Measurements from ENCODE around the gene PLEK.
A peak's percentile ranks its signal among the peaks of the same experiment; 100 is the strongest.

The PLEK gene

GRCh38 chr2:68320118-68320641 is 44.9 kb upstream of the PLEK start:
- H3K27ac ChIP-seq, result peak overlapping the region; percentile 87 to 91
- H3K4me3 ChIP-seq, result peak overlapping the region; percentile 80 to 98
- H3K9me3 ChIP-seq, result no peaks in the 10 kb centered on the region
- no peak for TF ChIP-seq CTCF (IDR thresholded peaks at IDR 0.05)
- DNase-seq, result peak in 1 of 2 donors; percentile 25
- intact Hi-C loops (cut with DNase I; ENCODE audit: low total_unique reads), result no loop called here
- peaks cover 0 to 4% (median 0%) of the 10 kb centered on the region in 3 donors for H3K36me3 ChIP-seq
- H3K4me1 ChIP-seq, result peaks cover 0 to 18% (median 9%) of the 10 kb centered on the region in 4 donors
- H3K27me3 ChIP-seq, result no peaks in the 10 kb centered on the region

- DNase-seq, result no peak
- H3K4me3 ChIP-seq, result no peak overlapping the region
- peaks cover 0 to 5% (median 4%) of the 10 kb centered on the region in 4 donors for H3K4me1 ChIP-seq
- H3K27me3 ChIP-seq, result peaks cover 0 to 20% of the 10 kb centered on the region in 2 donors
- intact Hi-C loops (cut with DNase I; ENCODE audit: low total_unique reads), result no loop called here
- no peaks in the 10 kb centered on the region for H3K9me3 ChIP-seq
- H3K27ac ChIP-seq, result no peak overlapping the region
- H3K36me3 ChIP-seq, result no peaks in the 10 kb centered on the region
- TF ChIP-seq CTCF (IDR thresholded peaks at IDR 0.05), result no peak
These were observed 40.0 kb upstream of the PLEK start for GRCh38 chr2:68325056-68325455.

- no peaks in the 10 kb centered on the region for H3K9me3 ChIP-seq
- no peaks in the 10 kb centered on the region for H3K4me1 ChIP-seq
- DNase-seq, result no peak
- no peak for TF ChIP-seq CTCF (IDR thresholded peaks at IDR 0.05)
- H3K27me3 ChIP-seq, result peaks cover 0 to 20% of the 10 kb centered on the region in 2 donors
- no peak overlapping the region for H3K4me3 ChIP-seq
- H3K36me3 ChIP-seq, result no peaks in the 10 kb centered on the region
- no peak overlapping the region for H3K27ac ChIP-seq
- intact Hi-C loops (cut with DNase I; ENCODE audit: low total_unique reads), result no loop called here
These were observed 36.2 kb upstream of the PLEK start for GRCh38 chr2:68328901-68329300.

- H3K4me1 ChIP-seq, result no peaks in the 10 kb centered on the region
- H3K36me3 ChIP-seq, result no peaks in the 10 kb centered on the region
- no peak overlapping the region for H3K27ac ChIP-seq
- intact Hi-C loops (cut with DNase I; ENCODE audit: low total_unique reads), result no loop called here
- TF ChIP-seq CTCF (IDR thresholded peaks at IDR 0.05), result no peak
- no peaks in the 10 kb centered on the region for H3K9me3 ChIP-seq
- H3K4me3 ChIP-seq, result no peak overlapping the region
- DNase-seq, result no peak
- H3K27me3 ChIP-seq, result peaks cover 0 to 20% of the 10 kb centered on the region in 2 donors
These were observed 34.4 kb upstream of the PLEK start for GRCh38 chr2:68330691-68331090.

GRCh38 chr2:68333009-68333408 is 32.1 kb upstream of the PLEK start:
- peaks cover 0 to 14% of the 10 kb centered on the region in 2 donors for H3K27me3 ChIP-seq
- H3K4me3 ChIP-seq, result no peak overlapping the region
- intact Hi-C loops (cut with DNase I; ENCODE audit: low total_unique reads), result no loop called here
- no peak for DNase-seq
- no peaks in the 10 kb centered on the region for H3K36me3 ChIP-seq
- no peaks in the 10 kb centered on the region for H3K9me3 ChIP-seq
- no peaks in the 10 kb centered on the region for H3K4me1 ChIP-seq
- no peak for TF ChIP-seq CTCF (IDR thresholded peaks at IDR 0.05)
- no peak overlapping the region for H3K27ac ChIP-seq

- H3K36me3 ChIP-seq, result no peaks in the 10 kb centered on the region
- H3K4me1 ChIP-seq, result no peaks in the 10 kb centered on the region
- no peak for TF ChIP-seq CTCF (IDR thresholded peaks at IDR 0.05)
- intact Hi-C loops (cut with DNase I; ENCODE audit: low total_unique reads), result no loop called here
- H3K27me3 ChIP-seq, result peaks cover 0 to 7% of the 10 kb centered on the region in 2 donors
- DNase-seq, result no peak
- no peaks in the 10 kb centered on the region for H3K9me3 ChIP-seq
- no peak overlapping the region for H3K4me3 ChIP-seq
- H3K27ac ChIP-seq, result no peak overlapping the region
These were observed 31.2 kb upstream of the PLEK start for GRCh38 chr2:68333931-68334330.
